ENCODE measurements around the gene RAD18. TPM values are rescaled to one million over a fixed set of nuclear protein-coding genes. Genes with fewer than 3 reads are reported as not detected.
A peak's percentile ranks its signal among the peaks of the same experiment; 100 is the strongest.

Gene RAD18, protein sequence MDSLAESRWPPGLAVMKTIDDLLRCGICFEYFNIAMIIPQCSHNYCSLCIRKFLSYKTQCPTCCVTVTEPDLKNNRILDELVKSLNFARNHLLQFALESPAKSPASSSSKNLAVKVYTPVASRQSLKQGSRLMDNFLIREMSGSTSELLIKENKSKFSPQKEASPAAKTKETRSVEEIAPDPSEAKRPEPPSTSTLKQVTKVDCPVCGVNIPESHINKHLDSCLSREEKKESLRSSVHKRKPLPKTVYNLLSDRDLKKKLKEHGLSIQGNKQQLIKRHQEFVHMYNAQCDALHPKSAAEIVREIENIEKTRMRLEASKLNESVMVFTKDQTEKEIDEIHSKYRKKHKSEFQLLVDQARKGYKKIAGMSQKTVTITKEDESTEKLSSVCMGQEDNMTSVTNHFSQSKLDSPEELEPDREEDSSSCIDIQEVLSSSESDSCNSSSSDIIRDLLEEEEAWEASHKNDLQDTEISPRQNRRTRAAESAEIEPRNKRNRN
- total RNA-seq: 1 to 10 TPM; 3.6 to 4.6 TPM

- peak; percentile 98 for ATAC-seq
- peak within 1 kb of the TSS; percentile 61 to 91 for H3K4me3 ChIP-seq
- no peaks in the 10 kb centered on the region for H3K36me3 ChIP-seq (replicated peaks in 1 of 2; ENCODE audit: insufficient read depth in 1 of 2, low read depth in 2 of 2)
- peak; percentile 92 to 93 (median 93) for DNase-seq
- 1% methylated on average over 33 to 45 of the region's 45 CpGs for WGBS, 2 donors
- no peaks in the 10 kb centered on the region for H3K27me3 ChIP-seq
- no peaks in the 10 kb centered on the region for H3K9me3 ChIP-seq
- H3K4me1 ChIP-seq: peaks cover 13% of the 10 kb centered on the region
- intact Hi-C loops (cut with DNase I): no loop called here
- peak within 1 kb of the TSS; percentile 29 to 77 (median 66) for H3K27ac ChIP-seq
- peak in 2 of 3 donors; percentile 42 to 48 for TF ChIP-seq POLR2A (IDR thresholded peaks at IDR 0.05)
- TF ChIP-seq, protein P1, sequence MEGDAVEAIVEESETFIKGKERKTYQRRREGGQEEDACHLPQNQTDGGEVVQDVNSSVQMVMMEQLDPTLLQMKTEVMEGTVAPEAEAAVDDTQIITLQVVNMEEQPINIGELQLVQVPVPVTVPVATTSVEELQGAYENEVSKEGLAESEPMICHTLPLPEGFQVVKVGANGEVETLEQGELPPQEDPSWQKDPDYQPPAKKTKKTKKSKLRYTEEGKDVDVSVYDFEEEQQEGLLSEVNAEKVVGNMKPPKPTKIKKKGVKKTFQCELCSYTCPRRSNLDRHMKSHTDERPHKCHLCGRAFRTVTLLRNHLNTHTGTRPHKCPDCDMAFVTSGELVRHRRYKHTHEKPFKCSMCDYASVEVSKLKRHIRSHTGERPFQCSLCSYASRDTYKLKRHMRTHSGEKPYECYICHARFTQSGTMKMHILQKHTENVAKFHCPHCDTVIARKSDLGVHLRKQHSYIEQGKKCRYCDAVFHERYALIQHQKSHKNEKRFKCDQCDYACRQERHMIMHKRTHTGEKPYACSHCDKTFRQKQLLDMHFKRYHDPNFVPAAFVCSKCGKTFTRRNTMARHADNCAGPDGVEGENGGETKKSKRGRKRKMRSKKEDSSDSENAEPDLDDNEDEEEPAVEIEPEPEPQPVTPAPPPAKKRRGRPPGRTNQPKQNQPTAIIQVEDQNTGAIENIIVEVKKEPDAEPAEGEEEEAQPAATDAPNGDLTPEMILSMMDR (IDR thresholded peaks at IDR 0.05): no peak
Observed at GRCh38 chr3:8963137-8963853, at the start of gene RAD18. RAD18 (minus strand) TSS chr3:8963472; CDS start chr3:8963385, 87 bp downstream.

DNA sequence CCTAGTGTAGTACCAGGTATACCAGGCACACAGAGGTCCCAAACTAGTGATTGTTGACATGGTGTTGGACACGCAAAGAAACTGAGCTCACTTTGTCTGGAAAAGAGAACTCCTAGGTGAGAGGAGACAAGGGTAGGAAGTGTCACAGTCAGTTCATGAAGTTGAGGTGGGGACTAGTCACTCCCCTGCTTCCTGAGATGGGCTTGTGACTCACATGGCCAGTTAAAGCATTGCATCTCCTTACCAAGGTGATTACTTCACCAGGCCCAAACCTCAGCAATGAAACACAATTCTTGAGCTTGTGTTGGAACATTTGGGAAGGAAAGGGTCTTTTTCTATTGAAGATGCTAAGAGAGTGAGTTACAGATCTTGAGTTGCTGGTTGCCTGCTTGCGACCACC, 49.2 kb upstream of the RAD18 start:
- WGBS, 2 donors: 97 to 98% methylated on average over 2 of the region's 2 CpGs
- intact Hi-C loops (cut with DNase I): no loop called here
- no peaks in the 10 kb centered on the region for H3K27me3 ChIP-seq

DNA sequence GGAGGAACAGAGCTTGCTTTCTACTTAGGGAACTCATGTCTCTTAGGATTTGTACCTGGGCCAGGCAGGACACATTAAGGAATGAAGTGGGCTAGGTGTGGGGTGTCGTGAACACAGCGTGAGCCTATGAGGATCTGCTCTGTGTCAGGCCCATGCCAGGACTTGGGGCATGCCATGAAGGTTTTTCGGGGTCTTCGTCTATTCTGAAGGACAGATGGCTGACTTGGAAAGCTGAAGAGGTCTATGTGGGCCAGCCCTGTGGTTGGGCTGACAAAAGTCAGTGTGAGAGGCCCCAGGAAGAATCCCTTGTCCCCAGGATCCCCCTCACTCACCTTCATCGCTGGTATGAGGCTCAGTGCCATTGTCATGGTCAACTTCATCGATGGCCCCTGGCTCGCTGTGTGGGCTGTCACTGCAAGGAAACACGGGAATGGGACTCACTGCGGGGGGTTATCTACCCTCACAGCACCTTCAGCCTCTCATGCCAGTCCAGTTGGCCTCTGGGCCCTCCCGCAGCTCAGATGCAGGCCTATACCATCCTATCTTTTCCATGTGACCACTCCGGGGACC, 46.8 kb upstream of the RAD18 start:
- no peak overlapping the region for H3K27ac ChIP-seq
- no peak for ATAC-seq
- no peak overlapping the region for H3K4me3 ChIP-seq
- no peak for TF ChIP-seq POLR2A (IDR thresholded peaks at IDR 0.05)
- TF ChIP-seq, protein P1 (IDR thresholded peaks at IDR 0.05): no peak
- H3K27me3 ChIP-seq: no peaks in the 10 kb centered on the region
- H3K9me3 ChIP-seq: no peaks in the 10 kb centered on the region
- no peaks in the 10 kb centered on the region for H3K4me1 ChIP-seq
- 94 to 97% methylated on average over 11 of the region's 11 CpGs for WGBS, 2 donors
- no peaks in the 10 kb centered on the region for H3K36me3 ChIP-seq (replicated peaks in 1 of 2; ENCODE audit: insufficient read depth in 1 of 2, low read depth in 2 of 2)
- no peak for DNase-seq
- intact Hi-C loops (cut with DNase I): no loop called here

More for the DNA sequence above, 49.2 kb upstream of the RAD18 start:
- H3K27ac ChIP-seq: no peak overlapping the region
- H3K4me1 ChIP-seq: no peaks in the 10 kb centered on the region
- no peak for DNase-seq
- TF ChIP-seq, protein P1 (IDR thresholded peaks at IDR 0.05): no peak
- TF ChIP-seq POLR2A (IDR thresholded peaks at IDR 0.05): no peak
- H3K4me3 ChIP-seq: no peak overlapping the region
- no peak for ATAC-seq
- H3K36me3 ChIP-seq (replicated peaks in 1 of 2; ENCODE audit: insufficient read depth in 1 of 2, low read depth in 2 of 2): no peaks in the 10 kb centered on the region
- no peaks in the 10 kb centered on the region for H3K9me3 ChIP-seq

DNA sequence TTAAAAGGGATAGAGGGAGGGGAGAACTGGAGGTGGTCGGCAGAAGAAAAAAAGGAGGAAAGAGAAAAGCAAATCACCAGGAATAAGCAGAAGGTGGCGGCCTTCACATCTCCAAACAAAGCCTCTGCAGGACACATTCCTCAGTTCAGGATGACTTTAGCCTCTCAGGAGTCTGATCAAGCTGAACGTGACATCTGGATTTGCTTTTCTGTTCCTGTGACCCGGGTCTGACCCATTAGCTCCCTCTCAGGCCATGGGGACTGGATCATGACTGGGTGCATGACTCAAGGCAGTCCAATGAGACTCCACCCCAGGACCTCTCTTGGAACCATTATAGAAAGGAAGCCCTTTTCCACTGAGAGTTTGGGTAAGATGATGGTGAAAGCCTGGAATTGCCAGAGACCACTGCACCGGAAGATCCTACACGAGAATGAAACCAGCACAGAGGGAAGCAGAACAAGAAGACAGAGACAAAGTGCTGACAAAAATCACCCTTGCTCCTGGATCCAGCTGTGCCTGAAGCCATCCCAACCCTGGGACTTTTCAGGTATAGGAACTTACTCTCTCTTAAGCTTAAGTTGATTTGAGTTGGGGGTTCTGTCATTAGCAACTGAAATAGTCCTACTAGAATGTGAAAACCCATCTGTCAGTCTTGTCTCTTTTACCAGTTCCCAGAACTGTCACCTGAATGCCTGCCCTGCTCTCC, 45.4 kb upstream of the RAD18 start:
- Histone ChIP-seq H3K27ac (no peak overlapping the region), H3K9me3 (no peaks in the 10 kb centered on the region), H3K4me1 (no peaks in the 10 kb centered on the region), H3K36me3 (replicated peaks in 1 of 2; ENCODE audit: insufficient read depth in 1 of 2, low read depth in 2 of 2) (no peaks in the 10 kb centered on the region), H3K27me3 (no peaks in the 10 kb centered on the region), H3K4me3 (no peak overlapping the region)
- no peak for TF ChIP-seq POLR2A (IDR thresholded peaks at IDR 0.05)
- TF ChIP-seq, protein P1 (IDR thresholded peaks at IDR 0.05): no peak
- ATAC-seq (no peak), DNase-seq (no peak)
- intact Hi-C loops (cut with DNase I): no loop called here
- WGBS, 2 donors: 52 to 72% methylated on average over 6 of the region's 6 CpGs
